GM10266 (cell line): ENCODE measurements around the gene TPX2.

Source experiments
- DNase-seq: peaks from one replicate; pipeline ENCODE4 v3.0.0; 2012; ENCODE audit errors: extremely low spot score
- CTCF ChIP-seq: IDR thresholded peaks from 2 replicates; pipeline ENCODE4 v1.5.1; 2012; ENCODE audit warnings: mild to moderate bottlenecking, low read depth; ENCODE audit not compliant: control insufficient read depth, insufficient read depth; ENCODE audit errors: missing control alignments

The TPX2 gene

GRCh38 chr20:31713312-31714273 is 25.5 kb upstream of the TPX2 start:
- TF ChIP-seq CTCF: no peak

GRCh38 chr20:31715766-31716165 is 23.3 kb upstream of the TPX2 start:
- TF ChIP-seq CTCF: no peak
- DNase-seq: no peak

More at GRCh38 chr20:31713312-31714273, 25.5 kb upstream of the TPX2 start:
- DNase-seq: no peak

GRCh38 chr20:31716351-31716750 is 22.7 kb upstream of the TPX2 start:
- DNase-seq: no peak
- no peak for TF ChIP-seq CTCF

- no peak for DNase-seq
- TF ChIP-seq CTCF: no peak
These were observed 22.1 kb upstream of the TPX2 start for GRCh38 chr20:31716818-31717477.

GRCh38 chr20:31717478-31718201 is 21.4 kb upstream of the TPX2 start:
- peak; percentile 78 for DNase-seq
- no peak for TF ChIP-seq CTCF

GRCh38 chr20:31718952-31719643 is 20.0 kb upstream of the TPX2 start:
- DNase-seq: no peak

More at GRCh38 chr20:31718952-31719643, 20.0 kb upstream of the TPX2 start:
- TF ChIP-seq CTCF: no peak
